GM19238 (cell line): ENCODE data around the gene CLEC16A.

Source experiments
- DNase-seq: peaks from one replicate; pipeline ENCODE4 v3.0.0; 2011; ENCODE audit warnings: low spot score; ENCODE audit not compliant: insufficient read length

CLEC16A gene

DNA sequence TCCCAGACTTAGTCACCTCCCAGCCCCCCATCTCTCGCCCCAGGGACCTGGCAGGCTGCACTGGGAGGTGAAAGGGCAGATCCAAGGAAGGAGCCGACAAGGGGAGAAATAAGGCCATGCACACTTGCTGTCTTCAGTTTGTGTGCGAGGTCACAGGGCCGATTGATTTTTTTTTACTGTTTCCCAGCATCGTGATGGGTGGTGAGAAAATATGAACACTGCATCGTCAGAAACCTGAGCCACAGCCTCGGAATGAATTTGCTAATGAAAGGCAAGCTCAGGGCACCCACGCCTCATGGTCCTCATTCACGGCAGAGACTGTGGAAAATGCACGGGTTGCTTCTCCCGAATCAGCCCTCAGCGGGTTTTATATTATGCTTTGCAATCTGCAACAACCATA, 213.7 kb downstream of the CLEC16A start:
- DNase-seq = no peak

DNA sequence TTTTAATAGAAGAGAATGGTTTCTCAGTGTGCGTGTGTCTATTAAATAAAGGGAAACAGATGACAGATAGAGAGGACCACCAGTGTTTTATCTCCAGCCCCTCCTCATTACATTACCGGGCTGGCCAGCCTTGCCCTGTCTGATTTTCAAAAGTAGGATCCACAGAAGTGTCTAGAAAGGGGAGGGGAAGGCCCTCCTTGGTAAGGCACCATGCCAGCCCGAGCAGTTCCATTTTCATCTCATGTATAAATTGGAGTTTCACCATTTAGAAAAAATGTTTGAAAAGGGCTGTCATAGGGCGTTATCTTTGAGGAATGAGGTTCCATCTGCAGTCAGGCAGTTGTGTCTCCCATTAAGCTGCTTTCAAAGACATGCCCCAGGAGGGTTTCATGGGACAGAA, 214.9 kb downstream of the CLEC16A start:
- no peak for DNase-seq

DNA sequence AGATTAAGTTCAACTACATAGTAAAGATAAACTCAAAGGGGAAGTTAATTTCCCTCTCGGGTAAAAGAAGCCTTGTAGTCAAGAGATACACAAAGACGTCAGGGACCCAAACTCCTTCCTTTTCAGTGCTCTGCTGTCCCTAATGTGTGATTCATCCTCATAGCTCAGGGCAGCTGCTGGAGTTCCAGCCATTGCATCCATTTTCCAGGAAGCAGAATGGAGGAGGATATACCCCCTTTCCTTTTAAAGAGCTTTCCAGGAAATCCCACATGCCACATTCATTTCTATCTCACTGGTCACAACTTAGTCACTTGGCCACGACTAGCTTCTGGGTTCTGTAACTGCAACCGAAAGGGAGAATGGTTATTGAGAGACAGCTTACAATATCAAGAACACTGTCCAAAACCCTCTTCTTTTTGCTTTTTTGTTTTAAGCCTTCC, 216.3 kb downstream of the CLEC16A start:
- DNase-seq = no peak

DNA sequence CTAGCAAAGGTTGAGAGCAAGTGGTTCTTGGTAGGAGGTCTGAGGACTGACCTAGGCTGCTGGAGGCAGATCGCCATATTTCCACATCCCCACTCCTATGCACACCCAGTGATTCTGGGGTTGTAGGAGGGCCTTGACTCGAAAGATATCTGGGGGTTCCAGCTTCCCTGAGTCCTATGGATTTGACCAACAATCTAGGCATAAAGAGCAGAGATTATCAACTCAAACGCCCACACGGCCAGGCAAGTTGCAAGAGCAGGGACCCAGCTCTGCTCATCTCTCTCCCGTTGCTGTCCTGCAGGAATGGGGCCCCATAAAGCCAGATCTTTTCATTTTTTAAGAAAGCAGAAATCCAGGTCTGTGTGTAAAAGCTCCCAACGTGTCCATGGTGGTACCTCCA, 217.1 kb downstream of the CLEC16A start:
- DNase-seq = no peak

DNA sequence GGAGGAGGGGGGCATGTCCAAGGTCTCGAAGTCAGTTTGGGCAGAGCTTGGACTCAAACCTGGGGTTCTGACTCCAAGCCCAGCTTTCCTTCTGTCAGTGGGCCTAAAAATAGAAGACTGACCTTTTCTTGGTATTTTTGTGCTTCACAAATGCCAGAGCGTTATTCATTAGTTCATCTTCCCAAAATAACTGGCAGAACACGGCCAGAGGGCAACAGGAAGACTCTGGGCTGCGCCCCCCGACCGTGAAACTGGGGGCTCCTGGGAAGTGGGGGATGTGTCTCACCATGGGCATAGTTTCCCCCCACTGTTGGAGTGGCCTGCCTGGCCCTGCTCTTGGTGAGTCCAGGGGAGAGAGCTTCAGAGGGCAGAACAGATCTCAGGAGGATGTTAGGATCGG, 217.6 kb downstream of the CLEC16A start:
- no peak for DNase-seq

DNA sequence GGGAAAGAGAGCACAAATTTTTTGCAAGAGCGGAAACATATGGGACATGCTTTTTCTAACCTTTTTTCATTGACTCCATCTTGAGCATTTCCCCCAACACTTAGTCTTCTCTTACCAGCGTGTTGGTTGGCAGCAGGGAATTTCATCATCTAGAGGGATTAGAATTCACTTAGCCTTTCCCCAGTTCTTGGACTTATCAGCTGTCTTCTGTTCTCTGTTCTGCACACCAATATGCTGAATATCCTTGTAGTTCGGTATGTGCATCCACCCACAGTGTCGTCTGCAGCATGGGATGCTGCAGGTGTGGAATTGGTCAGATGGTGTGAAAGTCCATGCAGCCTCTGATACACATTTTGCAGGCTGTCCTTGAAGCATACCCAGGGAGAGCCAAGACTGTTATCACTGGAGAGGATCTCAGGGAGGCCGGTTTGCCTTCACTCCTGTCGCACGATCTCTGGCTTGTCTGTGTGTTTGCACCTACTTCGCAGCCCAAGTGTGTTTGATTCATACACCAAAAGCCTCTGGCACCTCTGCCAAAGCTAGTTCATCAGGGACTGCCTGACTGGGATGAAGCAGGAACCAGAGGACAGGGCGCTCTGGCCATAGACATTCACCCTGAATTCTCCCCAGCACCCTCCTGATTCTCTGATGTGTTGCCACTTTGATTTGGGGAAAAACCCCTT, 218.4 kb downstream of the CLEC16A start:
- no peak for DNase-seq

DNA sequence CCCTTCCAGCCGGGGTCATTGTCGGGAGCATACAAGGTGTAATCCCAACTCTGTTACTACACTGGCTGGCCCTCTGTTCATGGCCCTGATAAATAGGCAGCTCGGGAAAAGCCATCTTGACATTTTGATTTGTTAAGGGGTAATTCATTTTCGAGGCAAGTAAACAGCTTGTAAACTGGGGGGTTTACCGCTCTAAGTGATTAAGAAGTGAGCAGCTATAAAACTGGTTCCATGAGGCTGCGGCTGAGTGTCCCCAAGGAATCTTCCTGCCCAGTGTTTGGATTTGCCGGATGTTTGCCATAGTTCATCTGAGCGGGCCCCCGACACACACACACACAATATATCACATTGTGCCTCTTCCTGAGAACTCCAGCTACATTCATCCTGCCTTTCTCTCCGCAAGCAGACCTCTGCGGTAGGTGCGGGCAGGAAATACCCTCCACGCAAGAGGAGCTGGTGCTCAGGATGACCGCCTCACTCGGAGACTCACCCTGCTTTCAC, 219.4 kb downstream of the CLEC16A start:
- DNase-seq = no peak

DNA sequence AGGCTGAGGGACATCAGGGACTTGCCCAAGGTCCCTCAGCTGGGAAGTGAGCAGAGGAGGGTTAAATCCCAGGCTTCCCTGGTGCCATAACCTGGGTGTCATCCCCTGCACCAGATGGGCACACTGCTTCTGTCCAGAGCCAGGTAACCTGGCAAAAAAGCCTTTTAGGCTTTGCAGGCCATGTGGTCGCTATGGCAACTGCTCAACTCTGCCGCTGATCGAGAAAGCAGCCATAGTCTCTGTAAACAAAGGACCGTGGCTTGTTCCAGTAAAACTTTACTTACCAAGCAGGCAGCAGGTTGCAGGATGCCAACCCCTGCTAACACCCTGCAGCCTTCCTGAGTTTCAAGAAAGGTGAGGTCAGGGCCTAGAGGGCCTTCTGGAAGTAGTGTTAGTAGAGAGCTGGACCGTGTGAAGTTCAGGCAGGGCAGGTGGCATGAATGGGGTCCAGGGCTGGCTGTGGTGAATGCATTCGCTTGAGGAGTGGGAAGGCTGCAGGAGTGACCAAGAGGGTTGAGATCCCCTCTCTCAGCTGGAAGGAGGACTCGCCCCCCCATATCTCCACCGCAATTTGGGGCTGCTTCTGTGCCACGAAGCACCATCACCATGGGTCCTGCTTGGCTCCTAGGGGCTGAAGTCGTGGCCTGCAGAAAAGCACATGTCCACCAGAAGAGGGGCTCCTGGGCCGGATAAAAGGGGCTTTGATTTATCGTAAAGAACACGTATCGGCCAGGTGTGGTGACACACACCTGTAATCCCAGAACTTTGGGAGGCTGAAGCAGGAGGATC, 220.3 kb downstream of the CLEC16A start:
- no peak for DNase-seq

DNA sequence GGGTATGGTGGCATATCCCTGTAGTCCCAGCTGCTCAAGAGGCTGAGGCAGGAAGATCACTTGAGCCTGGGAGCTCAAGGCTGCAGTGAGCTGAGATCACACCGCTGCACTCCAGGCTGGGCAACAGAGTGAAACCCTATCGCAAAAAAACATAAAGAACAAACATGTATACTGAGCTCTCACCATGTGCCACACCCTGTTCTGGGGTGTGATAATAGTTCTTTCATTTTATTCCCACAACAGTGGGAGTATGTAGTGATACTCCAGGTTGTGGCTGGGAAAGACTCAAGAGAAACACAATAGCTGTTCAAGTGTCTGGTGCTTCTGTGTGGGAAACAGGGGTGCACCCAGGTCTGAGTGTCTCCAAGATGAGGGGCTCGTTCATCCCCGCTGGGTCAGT, 221.0 kb downstream of the CLEC16A start:
- no peak for DNase-seq

DNA sequence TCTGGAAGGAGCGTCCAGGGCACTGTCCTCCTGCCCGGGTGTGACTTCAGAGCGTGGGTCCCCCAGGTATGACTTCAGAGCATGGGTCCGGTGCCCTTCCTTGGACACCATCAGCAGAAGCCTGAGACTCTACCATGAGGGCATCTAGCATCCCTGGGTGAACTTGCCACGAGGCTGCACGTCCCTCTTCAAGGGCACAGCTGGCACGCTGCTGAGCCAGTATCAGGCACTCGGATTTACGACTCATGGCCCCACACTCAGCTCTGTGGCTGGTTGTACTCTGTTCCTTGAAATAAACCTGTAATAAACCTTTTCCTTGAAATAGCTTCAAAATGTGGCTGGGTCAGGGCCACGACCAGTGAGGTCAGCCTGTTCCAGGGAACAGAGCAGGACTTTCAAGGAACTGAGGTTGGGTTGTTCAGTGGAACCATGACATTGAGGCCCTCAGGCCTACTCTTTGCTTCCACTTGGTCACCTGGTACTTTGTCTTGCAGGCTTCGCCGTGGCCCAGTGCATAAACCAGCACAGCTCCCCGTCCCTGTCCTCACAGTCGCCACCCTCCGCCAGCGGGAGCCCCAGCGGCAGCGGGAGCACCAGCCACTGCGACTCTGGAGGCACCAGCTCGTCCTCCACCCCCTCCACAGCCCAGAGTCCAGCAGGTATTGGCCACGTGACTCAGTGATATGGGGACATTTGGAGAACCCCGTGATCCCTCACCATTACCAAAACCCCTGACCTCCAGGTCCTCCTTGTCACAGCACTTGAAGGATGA, 221.7 kb downstream of the CLEC16A start:
- DNase-seq = no peak

DNA sequence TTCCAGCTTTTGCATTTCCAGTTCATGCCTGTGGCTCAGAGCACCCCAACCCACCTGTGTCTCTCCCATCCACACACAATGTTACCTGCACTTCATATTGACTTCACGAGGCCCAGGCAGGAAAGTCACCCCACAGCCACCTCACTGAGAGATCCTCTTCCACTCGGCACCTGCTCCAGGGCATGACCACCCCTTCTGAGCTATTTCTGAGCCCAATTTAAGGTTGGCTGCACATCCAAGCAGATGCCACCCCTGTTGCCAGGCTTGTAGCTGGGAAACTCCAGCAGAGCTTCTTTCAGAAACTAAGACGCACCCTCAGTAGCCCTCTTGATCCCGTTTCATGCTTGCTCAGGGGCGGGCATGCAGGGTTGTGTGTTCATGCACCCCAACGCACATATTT, 223.2 kb downstream of the CLEC16A start:
- DNase-seq = no peak

DNA sequence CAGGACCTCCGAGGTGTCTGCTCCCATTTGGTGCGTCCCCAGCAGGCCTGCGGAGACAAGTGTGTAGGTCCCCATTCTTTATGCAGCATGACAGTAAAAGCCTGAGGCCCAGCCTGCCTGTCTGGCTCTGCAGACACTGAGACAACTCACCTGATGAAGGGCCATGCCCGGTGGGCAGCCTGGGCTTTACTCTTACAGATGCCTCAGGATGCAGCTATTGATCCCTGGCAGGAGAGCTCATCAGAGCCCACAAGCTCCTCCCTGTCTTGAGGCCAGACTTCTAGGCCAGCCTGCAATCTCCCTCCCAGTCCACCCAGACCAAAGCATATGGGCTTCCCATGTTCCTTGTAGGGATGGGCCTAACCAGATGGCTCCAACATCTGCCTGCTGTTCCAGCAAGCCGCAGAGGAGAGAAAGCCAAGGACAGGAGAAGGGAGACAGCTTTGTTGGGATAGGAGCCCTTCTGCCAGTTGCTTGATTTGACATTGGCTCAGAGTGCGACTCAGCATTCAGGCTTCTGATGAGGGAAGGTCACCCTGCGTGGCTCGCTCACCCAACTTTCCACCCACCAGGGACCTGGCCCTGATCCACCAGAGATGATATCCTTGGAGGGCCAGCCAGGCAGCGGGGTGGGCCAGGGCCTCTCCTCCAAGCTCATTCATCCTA, 224.2 kb downstream of the CLEC16A start:
- no peak for DNase-seq

DNA sequence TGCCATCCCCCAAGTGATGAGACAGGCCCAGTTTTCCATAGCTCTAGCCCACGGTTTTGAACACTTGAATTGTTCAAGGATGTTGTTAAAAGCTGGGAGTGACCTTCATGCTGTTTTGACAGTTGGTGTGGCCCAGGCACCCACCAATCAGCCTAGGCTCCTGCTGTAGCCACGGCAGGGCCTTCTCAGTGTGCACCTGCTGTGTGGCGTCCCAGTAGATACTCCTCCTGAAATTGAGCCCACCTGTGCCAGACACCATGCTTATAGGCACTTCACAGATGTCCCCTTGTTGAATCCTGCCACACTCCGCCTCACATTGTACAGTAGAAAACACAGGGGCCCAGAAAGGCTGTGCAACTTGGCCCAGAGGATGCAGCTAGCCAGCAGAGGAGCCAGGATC, 225.3 kb downstream of the CLEC16A start:
- no peak for DNase-seq

DNA sequence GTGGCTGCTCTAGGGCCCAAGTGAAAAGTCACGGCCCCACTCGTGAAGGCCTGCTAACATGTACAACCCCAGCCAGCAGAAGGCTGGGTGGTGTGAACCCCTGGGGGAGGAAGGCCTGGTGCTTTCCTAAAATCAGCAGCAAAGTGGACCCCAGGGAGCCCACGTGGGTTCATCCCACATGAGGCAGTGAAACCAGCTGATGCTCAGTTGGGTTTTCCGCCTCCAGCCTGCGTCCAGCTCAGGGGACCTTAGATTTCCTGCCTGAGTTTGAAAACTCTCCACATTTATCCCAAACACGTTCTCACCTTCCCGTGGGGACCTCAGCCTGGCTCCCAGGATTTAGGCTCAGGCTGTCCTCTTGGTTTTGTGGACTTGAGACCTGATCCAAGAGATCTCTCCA, 225.8 kb downstream of the CLEC16A start:
- no peak for DNase-seq

DNA sequence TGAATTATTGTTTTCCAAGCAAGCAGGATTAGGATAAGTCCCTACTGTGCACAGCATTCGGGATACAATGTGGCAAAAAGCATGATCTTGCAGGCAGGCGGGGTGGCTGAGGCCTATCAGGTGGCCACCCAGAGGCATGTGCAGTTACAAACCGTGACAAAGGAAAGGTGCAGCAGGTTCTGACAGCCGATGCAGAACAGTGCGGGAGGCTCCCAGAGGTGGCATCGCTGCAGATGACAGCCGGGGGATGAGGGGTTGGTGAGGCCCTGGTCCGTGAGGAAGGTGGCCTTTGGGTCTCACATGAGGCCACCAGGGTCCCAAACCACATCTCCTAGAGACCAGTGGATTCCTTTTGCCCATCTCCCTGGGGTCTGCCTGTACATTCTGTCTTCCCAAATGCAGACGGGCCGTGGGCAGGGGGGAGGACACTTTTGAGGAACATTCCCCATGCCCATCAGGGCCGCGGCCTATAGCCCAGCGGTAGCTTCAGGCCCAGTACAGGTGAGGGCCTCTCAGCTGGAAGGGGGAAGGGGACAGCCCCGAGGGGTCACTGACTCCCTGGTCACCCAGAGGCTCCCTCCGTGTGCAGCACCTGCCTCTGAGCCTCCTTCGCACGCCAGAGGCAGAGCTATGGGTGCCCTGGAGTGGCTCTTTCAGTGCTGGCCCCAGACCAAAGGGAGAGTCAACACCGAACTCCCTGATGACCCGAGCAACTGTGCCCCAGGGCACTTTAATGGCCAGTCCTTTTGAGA, 226.5 kb downstream of the CLEC16A start:
- no peak for DNase-seq

DNA sequence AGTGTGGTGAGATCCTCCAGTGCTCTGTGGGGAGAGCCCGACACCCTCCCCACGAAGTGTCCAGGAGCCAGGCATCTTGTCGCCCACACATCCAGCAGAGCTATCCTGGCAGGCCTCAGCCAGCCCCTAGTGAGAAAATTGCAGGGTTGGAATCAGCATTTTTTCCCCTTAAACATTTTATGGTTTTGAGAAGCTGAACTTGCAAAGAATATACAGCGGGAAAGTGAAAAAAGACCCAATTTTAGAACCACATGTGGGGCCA, 227.0 kb downstream of the CLEC16A start:
- no peak for DNase-seq

DNA sequence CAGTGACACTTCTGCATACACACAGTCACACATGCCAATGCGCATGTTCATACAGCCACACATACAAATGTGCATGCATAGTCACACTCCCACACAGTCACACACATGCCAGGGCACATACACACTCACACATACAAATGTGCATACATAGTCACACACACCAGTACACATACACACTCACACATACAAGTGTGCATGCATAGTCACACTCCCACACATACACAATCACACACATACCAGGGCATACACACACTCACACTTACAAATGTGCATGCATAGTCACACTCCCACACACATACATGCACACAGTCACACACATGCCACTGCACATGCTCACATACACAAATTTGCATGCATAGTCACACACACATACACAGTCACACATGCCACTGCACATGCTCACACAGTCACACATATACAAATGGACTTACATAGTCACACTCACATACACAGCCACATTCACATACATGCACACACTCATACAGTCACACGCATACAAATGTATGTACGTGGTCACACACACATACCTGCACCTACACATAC, 227.5 kb downstream of the CLEC16A start:
- DNase-seq = no peak

DNA sequence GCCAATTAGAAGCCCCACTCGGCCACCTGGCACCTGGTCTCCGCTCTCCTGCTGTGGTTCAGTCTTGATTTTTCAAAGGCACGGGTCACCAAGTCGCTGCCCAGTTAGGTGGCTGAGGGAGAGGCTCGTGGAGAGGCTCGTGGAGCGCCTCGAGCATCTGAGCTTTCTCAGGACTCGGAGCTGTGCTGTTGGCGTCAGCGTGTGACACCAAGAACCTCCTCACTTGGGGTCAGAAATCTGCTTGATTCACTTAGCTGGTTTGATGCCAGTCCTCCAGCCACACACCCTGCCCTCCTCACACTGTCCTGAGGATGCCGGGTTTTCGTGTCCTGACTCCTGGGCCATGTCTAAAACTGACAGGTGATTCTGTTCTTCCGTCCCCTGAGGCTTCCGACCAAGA, 229.1 kb downstream of the CLEC16A start:
- DNase-seq = no peak

DNA sequence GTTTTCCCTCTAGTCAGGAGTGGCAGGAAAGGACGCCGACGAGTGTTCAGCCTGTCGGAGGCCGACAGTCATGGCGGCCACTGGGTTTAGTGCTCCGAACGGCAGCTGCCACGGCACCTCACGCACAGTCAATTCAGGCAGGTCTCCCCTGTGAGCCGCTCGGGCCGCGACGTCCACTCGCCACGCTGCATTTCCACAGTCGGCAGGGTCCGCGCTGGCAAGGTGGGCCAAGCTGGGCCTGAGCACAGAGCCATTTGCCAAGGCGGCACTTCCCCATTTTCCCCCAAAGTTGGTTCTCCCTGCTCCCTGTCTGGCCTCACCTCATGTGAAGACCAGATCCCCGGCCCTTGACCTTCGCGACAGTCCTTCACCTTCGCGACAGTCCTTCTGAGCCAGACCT, 229.8 kb downstream of the CLEC16A start:
- no peak for DNase-seq

DNA sequence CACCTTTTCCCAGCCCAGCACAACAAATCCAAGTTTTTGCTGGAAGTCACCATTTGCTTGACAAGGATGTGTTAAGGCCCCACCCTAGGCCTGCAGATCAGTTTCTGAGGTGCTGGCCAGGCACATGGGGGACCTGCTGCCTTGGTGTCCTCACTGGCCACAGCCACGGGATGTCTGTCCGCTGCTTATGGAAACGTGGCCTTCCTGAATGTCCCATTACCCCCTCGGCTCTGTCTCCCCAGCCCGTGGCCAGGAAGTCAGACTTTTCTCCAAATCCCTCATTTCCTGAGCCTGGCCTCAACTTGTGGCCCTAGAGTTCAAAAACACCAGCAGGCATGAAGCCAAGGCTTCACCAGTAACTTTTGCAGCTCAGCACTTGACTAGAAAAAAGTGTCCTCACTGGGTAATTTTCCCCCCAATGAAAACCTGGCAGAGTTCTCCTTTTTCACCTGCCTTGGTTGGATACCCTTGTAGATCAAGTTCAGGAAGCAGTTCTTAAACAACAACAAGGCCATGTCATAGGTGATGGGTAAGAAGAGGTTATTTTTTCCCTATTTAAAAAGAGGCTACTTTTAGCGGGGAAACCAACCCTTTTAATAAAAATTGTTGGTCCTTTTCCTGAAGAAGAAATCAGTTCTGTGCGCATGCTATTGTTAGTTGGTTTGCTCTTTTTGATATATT, 230.9 kb downstream of the CLEC16A start:
- DNase-seq = no peak
